ENCODE data around the gene MYO19.
"Not testable (repeated sequence)": the region's sequence is repeated elsewhere in the genome, so short reads cannot be mapped to it uniquely, and the experiment has no call there.

The MYO19 gene

GRCh38 chr17:36461330-36462110 is 73.1 kb downstream of the MYO19 start:
- no peak for DNase-seq

GRCh38 chr17:36460265-36460937 is 74.3 kb downstream of the MYO19 start:
- no peak for DNase-seq

GRCh38 chr17:36459601-36460000 is 75.1 kb downstream of the MYO19 start:
- no peak for DNase-seq

DNA sequence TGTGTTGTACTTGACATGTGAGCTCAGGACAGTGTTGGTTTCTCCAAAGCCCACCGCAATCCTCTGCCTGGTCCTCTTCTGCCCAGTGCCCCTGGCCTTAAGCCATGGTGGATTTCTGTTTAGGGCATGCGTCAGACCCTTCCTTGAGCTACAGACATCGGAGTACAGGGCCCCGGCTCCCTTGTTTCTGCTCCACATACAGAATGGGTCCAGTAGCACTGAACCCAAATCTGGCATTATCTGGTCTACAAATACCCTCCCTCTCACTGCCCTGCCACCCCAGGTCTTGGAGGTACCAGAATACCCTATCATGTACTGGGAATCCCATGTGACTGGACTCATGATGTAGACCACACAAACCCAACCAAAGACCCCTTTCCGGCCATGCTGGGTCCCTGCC is 75.6 kb downstream of the MYO19 start:
- no peak for DNase-seq

DNA sequence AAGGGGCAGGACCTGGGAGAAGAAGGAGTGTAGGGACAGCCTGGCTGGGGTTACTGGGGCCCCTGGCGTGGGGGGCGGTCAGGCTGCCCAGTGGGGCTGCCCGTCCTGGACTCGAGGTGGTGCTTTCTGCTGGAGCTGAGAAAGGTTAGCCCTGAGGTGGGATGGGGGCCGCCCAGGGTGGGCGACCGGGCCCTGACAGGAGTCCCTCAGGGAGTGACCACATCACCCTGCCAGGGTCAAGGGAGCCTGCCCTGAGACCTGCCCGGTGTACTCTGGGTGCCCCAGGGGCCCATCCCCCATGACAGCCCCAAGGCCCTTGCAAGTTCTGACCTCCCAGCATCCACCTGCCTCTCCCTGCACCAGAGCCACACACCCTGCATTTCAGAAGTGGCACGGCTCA is 77.0 kb downstream of the MYO19 start:
- not testable (repeated sequence) for DNase-seq

- DNase-seq, result not testable (repeated sequence)
Observed at GRCh38 chr17:36452888-36453287, 81.8 kb downstream of the MYO19 start.

GRCh38 chr17:36449997-36450396 is 84.7 kb downstream of the MYO19 start:
- not testable (repeated sequence) for DNase-seq

Data from cerebellar nuclear complex (tissue), 1 donor.